K562 (cell line): ENCODE data around the gene UBR1. TPM values are rescaled to one million over a fixed set of nuclear protein-coding genes. Genes with fewer than 3 reads are reported as not detected.
A peak's percentile ranks its signal among the peaks of the same experiment; 100 is the strongest.

ENCODE experiments used
- ATAC-seq: fragments of 200-7000 bp; cut with Tn5 transposase; 3 replicates; pipeline ENCODE4 v1.9.1; 2020; ENCODE audit warnings: moderate library complexity
- BruUV-seq: library from RNA; stranded (reverse); fragments of 400-500 nt; replicated peaks from 2 replicates; lab custom pipeline; 2021; lab: Mats Ljungman, UMichigan
- CTCF ChIA-PET: fragments of 300-600 bp; formaldehyde crosslinking; extraction: SDS; loops from one replicate; lab custom pipeline; 2021; ENCODE audit warnings: low intra/inter-chr PET ratio; lab: Yijun Ruan, JAX
- POLR2A ChIA-PET: fragments of 300-600, 350-650 bp; sonication (Branson Sonifier 250); formaldehyde crosslinking; extraction: SDS; loops from one replicate; lab custom pipeline; 2021; ENCODE audit warnings: antibody characterized with exemption, inconsistent platforms; lab: Yijun Ruan, JAX
- DNase-seq, 4 experiments: peaks; one replicate each; pipeline versions ENCODE4 v3.0.0 to v3.0.0-alpha.2; 2011 to 2018; ENCODE audit warnings: low spot score in 3 of 4, mixed read lengths in 3 of 4; ENCODE audit errors: extremely low read depth in 1 of 4
- FAIRE-seq: peaks from 2 replicates; lab custom pipeline; 2011; peaks lifted over from hg19 to GRCh38; lab: Jason Lieb, UNC
- H2AFZ ChIP-seq: 2 replicates; pipeline ENCODE4 v1.6.0; 2011; ENCODE audit warnings: low read depth, low read length, control low read depth, inconsistent platforms
- H3K27ac ChIP-seq: fragments of 200-600 bp; 3 replicates; pipeline ENCODE4 v1.8.0; 2011; ENCODE audit warnings: low read depth, mild to moderate bottlenecking, control low read depth, inconsistent platforms, low read length, moderate library complexity, mixed read lengths; ENCODE audit errors: extremely low read depth
- H3K27me3 ChIP-seq, 2 experiments: fragments of 300-600 bp in 1 of 2; 2 replicates in 1 of 2; 3 replicates in 1 of 2; pipeline versions ENCODE4 v1.6.0 to v1.8.0; 2011; ENCODE audit warnings: inconsistent platforms in 2 of 2, low read length in 2 of 2, mild to moderate bottlenecking in 1 of 2, mixed read lengths in 1 of 2, moderate library complexity in 1 of 2; ENCODE audit not compliant: control insufficient read depth in 2 of 2, insufficient read depth in 2 of 2
- H3K36me3 ChIP-seq: fragments of 300-600 bp; 3 replicates; pipeline ENCODE4 v1.8.0; 2011; ENCODE audit warnings: mild to moderate bottlenecking, low read length, inconsistent platforms; ENCODE audit not compliant: control insufficient read depth, insufficient read depth
- H3K4me1 ChIP-seq, 2 experiments: fragments of 200-600 bp in 1 of 2; replicated peaks in 1 of 2; 2 replicates in 1 of 2; 3 replicates in 1 of 2; pipeline versions ENCODE4 v1.5.1 to v1.8.0; 2011; ENCODE audit warnings: inconsistent platforms in 2 of 2, low read length in 2 of 2, mild to moderate bottlenecking in 1 of 2, mixed read lengths in 1 of 2, moderate library complexity in 1 of 2; ENCODE audit not compliant: control insufficient read depth in 2 of 2, insufficient read depth in 2 of 2
- H3K4me2 ChIP-seq: 2 replicates; pipeline ENCODE4 v1.6.1; 2011; ENCODE audit warnings: low read length, control low read depth, inconsistent platforms, mixed read lengths; ENCODE audit not compliant: insufficient read depth
- H3K4me3 ChIP-seq: fragments of 200-600 bp; sonication (generic), shearing (Covaris generic); 2 replicates; pipeline ENCODE4 v1.5.1; 2016; ENCODE audit warnings: control low read depth, inconsistent platforms
- H3K79me2 ChIP-seq: fragments of 200-600 bp; 3 replicates; pipeline ENCODE4 v1.8.0; 2011; ENCODE audit warnings: low read length, inconsistent platforms; ENCODE audit not compliant: control insufficient read depth, insufficient read depth
- H3K9ac ChIP-seq, 2 experiments: 2 replicates each; pipeline versions ENCODE4 v1.6.0 to v1.6.1; 2011; ENCODE audit warnings: low read depth in 2 of 2, low read length in 2 of 2, control low read depth in 1 of 2, inconsistent platforms in 1 of 2, mild to moderate bottlenecking in 1 of 2, mixed read lengths in 1 of 2; ENCODE audit not compliant: insufficient read depth in 1 of 2
- H3K9me1 ChIP-seq: one replicate; pipeline ENCODE4 v1.6.0; 2011; ENCODE audit warnings: inconsistent platforms, mild to moderate bottlenecking, low read length, moderate library complexity; ENCODE audit not compliant: control insufficient read depth, insufficient read depth
- H3K9me3 ChIP-seq: replicated peaks from 2 replicates; pipeline ENCODE4 v1.5.1; 2011; ENCODE audit warnings: low read depth, low read length, inconsistent platforms; ENCODE audit not compliant: control insufficient read depth, insufficient read depth
- H4K20me1 ChIP-seq: replicated peaks from 2 replicates; pipeline ENCODE4 v1.6.1; 2011; ENCODE audit warnings: low read length, inconsistent platforms, mixed read lengths; ENCODE audit not compliant: control insufficient read depth, insufficient read depth
- CREB5 ChIP-seq: fragments of 250-450 bp; sonication (Bioruptor Pico); IDR thresholded peaks from 2 replicates; pipeline ENCODE4 v1.5.0; 2020; ENCODE audit warnings: mild to moderate bottlenecking
- GMEB1 ChIP-seq: fragments of 250-450 bp; sonication (Bioruptor Pico); IDR thresholded peaks from 2 replicates; pipeline ENCODE4 v1.4.0; 2020; ENCODE audit warnings: mild to moderate bottlenecking
- NR1H2 ChIP-seq: sonication (generic); formaldehyde crosslinking; IDR thresholded peaks from 2 replicates; pipeline ENCODE4 v1.4.0; 2020; ENCODE audit warnings: mild to moderate bottlenecking, missing genetic modification reagents
- RNF2 ChIP-seq: sonication (generic); IDR thresholded peaks from 2 replicates; pipeline ENCODE4 v1.6.1; 2016
- SRSF9 ChIP-seq: fragments of 200-400 bp; formaldehyde crosslinking; IDR thresholded peaks from 2 replicates; pipeline ENCODE4 v1.6.1; 2017; ENCODE audit warnings: low read depth, low read length, borderline replicate concordance
- ZNF184 ChIP-seq: sonication (generic); formaldehyde crosslinking; IDR thresholded peaks from 2 replicates; pipeline ENCODE4 v1.5.0; 2020; ENCODE audit warnings: missing genetic modification reagents
- ZNF280A ChIP-seq: fragments of 450-650 bp; IDR thresholded peaks from 2 replicates; pipeline ENCODE4 v1.6.1; 2018; ENCODE audit warnings: mild to moderate bottlenecking, low read depth; ENCODE audit not compliant: partially characterized antibody
- ZNF780A ChIP-seq: fragments of 250-450 bp; sonication (Bioruptor Pico); IDR thresholded peaks from 2 replicates; pipeline ENCODE4 v1.5.0; 2021; ENCODE audit warnings: mild to moderate bottlenecking
- WGBS: fragments of 100-300 bp; shearing (Covaris generic); methylation state at CpG from one replicate; pipeline ENCODE4 v1.1.6; 2016; ENCODE audit warnings: low coverage, mixed read lengths; ENCODE audit not compliant: insufficient coverage; ENCODE audit errors: missing lambda C conversion rate; 5-methylcytosine and 5-hydroxymethylcytosine counted together
- in situ Hi-C: fragments of 300-500 bp; cut with MboI; formaldehyde crosslinking; loops from 4 replicates; pipeline ENCODE4 v1.15.0; 2018; ENCODE audit warnings: inconsistent platforms, mixed read lengths
- intact Hi-C: fragments of 100-400 bp; cut with micrococcal nuclease; formaldehyde crosslinking; loops from 2 replicates; pipeline ENCODE4 v1.14.2; 2022
- polyA plus RNA-seq, 8 experiments: library from polyadenylated mRNA; depleted of rRNA in 4 of 8; stranded (reverse) in 5 of 8; unstranded in 3 of 8; fragments of >200 nt; fragmentation: Nextera tagmentation in 2 of 8; fragmentation: Illumina TruSeq in 1 of 8; extraction: Ambion mirVana in 2 of 8; extraction: Trizol in 1 of 8; gene quantifications; 2 replicates each; pipeline versions ENCODE4 v1.2.1 to v1.2.3, GENCODE V29; 2011 to 2014; ENCODE audit warnings: inconsistent platforms in 1 of 8, missing spikeins in 1 of 8
- total RNA-seq, 7 experiments: library from RNA; depleted of rRNA in 6 of 7; stranded (reverse); fragments of >200 nt in 6 of 7; fragmentation: Illumina TruSeq in 2 of 7; extraction: Trizol in 2 of 7; gene quantifications; 2 replicates each; pipeline versions ENCODE4 v1.2.1 to v1.2.3, GENCODE V29; 2011 to 2021; ENCODE audit warnings: low replicate concordance in 1 of 7
- TF ChIP-seq, protein P1 (sequence below): fragments of 450-650 bp; conservative IDR thresholded peaks from 2 replicates; pipeline ENCODE4 v1.6.1; 2016; ENCODE audit warnings: missing genetic modification characterization, low read depth, mild to moderate bottlenecking, control low read depth, missing compliant biosample characterization

The UBR1 gene
- total and polyA plus RNA-seq, 9 of the 15 experiments (the other 6 are each of a cell fraction or from before 2014, with no cell fraction given), result 5.8 to 30.7 (median 15.3) TPM

DNA sequence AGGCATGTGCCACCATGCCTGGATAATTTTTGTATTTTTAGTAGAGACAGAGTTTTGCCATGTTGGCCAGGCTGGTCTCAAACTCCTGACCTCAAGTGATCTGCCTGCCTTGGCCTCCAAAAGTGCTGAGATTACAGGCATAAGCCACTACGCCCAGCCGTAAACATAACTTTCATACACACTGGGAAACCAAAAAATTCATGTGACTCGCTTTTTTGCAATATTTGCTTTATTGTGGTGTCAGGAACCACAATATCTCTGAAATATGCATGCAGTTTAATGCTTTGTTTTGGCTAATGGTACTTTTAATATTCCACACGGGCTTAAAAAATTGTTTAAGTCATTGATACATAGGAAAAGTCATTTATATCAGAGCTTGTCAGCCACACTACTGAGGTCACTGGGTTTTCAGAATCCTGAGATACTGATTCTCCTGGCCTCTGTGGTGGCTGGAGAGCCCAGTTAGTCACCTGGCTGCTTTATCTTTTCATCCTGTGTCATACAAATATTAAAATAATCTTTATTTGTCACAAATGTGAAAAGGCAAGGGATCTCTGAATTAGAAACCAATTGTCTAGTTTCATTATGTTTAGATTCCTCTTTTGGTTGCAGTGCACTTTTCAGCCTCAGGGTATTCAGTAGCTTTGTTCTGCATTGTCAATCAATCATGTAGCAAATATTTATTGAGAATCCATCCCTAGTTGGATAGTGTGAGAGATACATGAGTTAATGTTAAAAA is 37.5 kb upstream of the UBR1 start:
- no peak for ATAC-seq
- CTCF ChIA-PET, result no interaction called here
- no peak overlapping the region for H3K4me2 ChIP-seq
- H3K27me3 ChIP-seq, result no peaks in the 10 kb centered on the region
- TF ChIP-seq ZNF280A (no peak), NR1H2 (CRISPR knock-in tag) (no peak), GMEB1 (CRISPR knock-in tag) (no peak), SRSF9 (no peak), RNF2 (no peak), ZNF184 (no peak), CREB5 (no peak), ZNF780A (CRISPR knock-in tag) (no peak)
- TF ChIP-seq, protein P1, sequence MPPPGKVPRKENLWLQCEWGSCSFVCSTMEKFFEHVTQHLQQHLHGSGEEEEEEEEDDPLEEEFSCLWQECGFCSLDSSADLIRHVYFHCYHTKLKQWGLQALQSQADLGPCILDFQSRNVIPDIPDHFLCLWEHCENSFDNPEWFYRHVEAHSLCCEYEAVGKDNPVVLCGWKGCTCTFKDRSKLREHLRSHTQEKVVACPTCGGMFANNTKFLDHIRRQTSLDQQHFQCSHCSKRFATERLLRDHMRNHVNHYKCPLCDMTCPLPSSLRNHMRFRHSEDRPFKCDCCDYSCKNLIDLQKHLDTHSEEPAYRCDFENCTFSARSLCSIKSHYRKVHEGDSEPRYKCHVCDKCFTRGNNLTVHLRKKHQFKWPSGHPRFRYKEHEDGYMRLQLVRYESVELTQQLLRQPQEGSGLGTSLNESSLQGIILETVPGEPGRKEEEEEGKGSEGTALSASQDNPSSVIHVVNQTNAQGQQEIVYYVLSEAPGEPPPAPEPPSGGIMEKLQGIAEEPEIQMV (tag), result no peak
- H3K4me3 ChIP-seq, result no peak overlapping the region
- peaks cover 32% of the 10 kb centered on the region; the same call in 2 of the 3 replicates for H3K36me3 ChIP-seq
- H3K79me2 ChIP-seq, result no peaks in the 10 kb centered on the region
- in situ Hi-C loops (no loop called here), intact Hi-C loops (no loop called here)
- no peak overlapping the region for H3K9ac ChIP-seq
- no peak overlapping the region for H3K27ac ChIP-seq
- H3K9me3 ChIP-seq, result no peaks in the 10 kb centered on the region
- H3K4me1 ChIP-seq, result no peaks in the 10 kb centered on the region; a peak in 1 of 5 replicates
- peak; percentile 6 for FAIRE-seq
- no peaks in the 10 kb centered on the region for H4K20me1 ChIP-seq
- WGBS, result 73% methylated on average over 4 of the region's 4 CpGs
- H2AFZ ChIP-seq, result no peak overlapping the region
- DNase-seq, result no peak
- H3K9me1 ChIP-seq, result no peaks in the 10 kb centered on the region
- POLR2A ChIA-PET, result interaction anchor here (1.2 to 1.4 kb wide), 2 partner anchors 9 to 10 kb away, joined by 3 to 5 read pairs; partner anchors contain the start of gene TMEM62
- no TSS peak for BruUV-seq
